Measurements from ENCODE around the gene MARCHF3. TPM values are rescaled to one million over a fixed set of nuclear protein-coding genes. Genes with fewer than 3 reads are reported as not detected.

MARCHF3 gene
- total RNA-seq, 4 donors from 2014 or later, result 23.4 to 53.7 (median 29.3) TPM

DNA sequence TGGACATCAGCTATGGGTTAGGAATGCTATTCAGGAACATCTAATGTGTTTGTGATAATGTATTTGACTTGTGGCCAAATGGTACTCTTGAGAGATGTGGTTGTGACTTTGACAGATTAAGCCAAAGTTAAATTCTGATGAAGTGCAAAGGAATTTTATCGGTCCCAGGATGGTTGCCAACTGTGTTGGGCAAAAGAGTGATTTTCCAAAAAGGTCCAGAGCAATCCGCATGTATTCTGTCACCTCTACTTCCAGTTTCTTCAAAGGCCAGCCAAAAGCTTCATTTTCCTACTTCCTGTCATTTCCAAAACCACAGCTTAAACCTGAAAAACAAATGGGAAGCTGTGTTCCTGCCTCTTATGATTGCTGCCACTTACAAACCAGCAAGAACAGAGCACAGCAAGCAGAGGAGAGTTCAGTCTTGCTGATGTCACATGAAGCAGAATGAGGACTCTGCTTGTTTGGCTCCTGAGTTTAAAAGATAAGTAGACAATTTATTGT lies 59.8 kb downstream of the MARCHF3 start:
- no peak for TF ChIP-seq POLR2A (IDR thresholded peaks at IDR 0.05)
- TF ChIP-seq, protein P1, sequence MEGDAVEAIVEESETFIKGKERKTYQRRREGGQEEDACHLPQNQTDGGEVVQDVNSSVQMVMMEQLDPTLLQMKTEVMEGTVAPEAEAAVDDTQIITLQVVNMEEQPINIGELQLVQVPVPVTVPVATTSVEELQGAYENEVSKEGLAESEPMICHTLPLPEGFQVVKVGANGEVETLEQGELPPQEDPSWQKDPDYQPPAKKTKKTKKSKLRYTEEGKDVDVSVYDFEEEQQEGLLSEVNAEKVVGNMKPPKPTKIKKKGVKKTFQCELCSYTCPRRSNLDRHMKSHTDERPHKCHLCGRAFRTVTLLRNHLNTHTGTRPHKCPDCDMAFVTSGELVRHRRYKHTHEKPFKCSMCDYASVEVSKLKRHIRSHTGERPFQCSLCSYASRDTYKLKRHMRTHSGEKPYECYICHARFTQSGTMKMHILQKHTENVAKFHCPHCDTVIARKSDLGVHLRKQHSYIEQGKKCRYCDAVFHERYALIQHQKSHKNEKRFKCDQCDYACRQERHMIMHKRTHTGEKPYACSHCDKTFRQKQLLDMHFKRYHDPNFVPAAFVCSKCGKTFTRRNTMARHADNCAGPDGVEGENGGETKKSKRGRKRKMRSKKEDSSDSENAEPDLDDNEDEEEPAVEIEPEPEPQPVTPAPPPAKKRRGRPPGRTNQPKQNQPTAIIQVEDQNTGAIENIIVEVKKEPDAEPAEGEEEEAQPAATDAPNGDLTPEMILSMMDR (IDR thresholded peaks at IDR 0.05), result no peak
- intact Hi-C loops (cut with DNase I; ENCODE audit: low total_unique reads), result no loop called here
- no peak for DNase-seq (ENCODE audit: low spot score in 2 of 2)

GRCh38 chr5:126969548-126969947 lies 60.8 kb downstream of the MARCHF3 start:
- DNase-seq (ENCODE audit: low spot score in 2 of 2), result no peak
- intact Hi-C loops (cut with DNase I; ENCODE audit: low total_unique reads), result no loop called here
- WGBS, 2 donors, result 94 to 97% methylated on average over 2 of the region's 2 CpGs
- no peak overlapping the region for H3K4me3 ChIP-seq (ENCODE audit: low read depth, poor library complexity, severe bottlenecking)
- TF ChIP-seq, protein P1 (IDR thresholded peaks at IDR 0.05), result no peak
- TF ChIP-seq POLR2A (IDR thresholded peaks at IDR 0.05), result no peak

More for the DNA sequence above, 59.8 kb downstream of the MARCHF3 start:
- no peak overlapping the region for H3K4me3 ChIP-seq (ENCODE audit: low read depth, poor library complexity, severe bottlenecking)
- WGBS, 2 donors, result 32 to 42% methylated on average over 2 of the region's 2 CpGs

- intact Hi-C loops (cut with DNase I; ENCODE audit: low total_unique reads), result no loop called here
- DNase-seq (ENCODE audit: low spot score in 2 of 2), result no peak
- TF ChIP-seq, protein P1 (IDR thresholded peaks at IDR 0.05), result no peak
- TF ChIP-seq POLR2A (IDR thresholded peaks at IDR 0.05), result no peak
- H3K4me3 ChIP-seq (ENCODE audit: low read depth, poor library complexity, severe bottlenecking), result no peak overlapping the region
- 92 to 94% methylated on average over 2 of the region's 2 CpGs for WGBS, 2 donors
Observed at GRCh38 chr5:126967808-126968466, 62.4 kb downstream of the MARCHF3 start.

GRCh38 chr5:126965487-126965886 lies 64.9 kb downstream of the MARCHF3 start:
- intact Hi-C loops (cut with DNase I; ENCODE audit: low total_unique reads), result no loop called here
- TF ChIP-seq, protein P1 (IDR thresholded peaks at IDR 0.05), result no peak
- no peak for TF ChIP-seq POLR2A (IDR thresholded peaks at IDR 0.05)
- no peak for DNase-seq (ENCODE audit: low spot score in 2 of 2)
- no peak overlapping the region for H3K4me3 ChIP-seq (ENCODE audit: low read depth, poor library complexity, severe bottlenecking)

GRCh38 chr5:126965061-126965475 lies 65.3 kb downstream of the MARCHF3 start:
- intact Hi-C loops (cut with DNase I; ENCODE audit: low total_unique reads), result no loop called here
- no peak for DNase-seq (ENCODE audit: low spot score in 2 of 2)
- WGBS, 2 donors, result 39 to 48% methylated on average over 2 of the region's 2 CpGs
- no peak overlapping the region for H3K4me3 ChIP-seq (ENCODE audit: low read depth, poor library complexity, severe bottlenecking)
- TF ChIP-seq, protein P1 (IDR thresholded peaks at IDR 0.05), result no peak
- no peak for TF ChIP-seq POLR2A (IDR thresholded peaks at IDR 0.05)
